Measurements from ENCODE around the gene MDM4.
"Not testable (repeated sequence)": the region's sequence is repeated elsewhere in the genome, so short reads cannot be mapped to it uniquely, and the experiment has no call there.

The MDM4 gene

DNA sequence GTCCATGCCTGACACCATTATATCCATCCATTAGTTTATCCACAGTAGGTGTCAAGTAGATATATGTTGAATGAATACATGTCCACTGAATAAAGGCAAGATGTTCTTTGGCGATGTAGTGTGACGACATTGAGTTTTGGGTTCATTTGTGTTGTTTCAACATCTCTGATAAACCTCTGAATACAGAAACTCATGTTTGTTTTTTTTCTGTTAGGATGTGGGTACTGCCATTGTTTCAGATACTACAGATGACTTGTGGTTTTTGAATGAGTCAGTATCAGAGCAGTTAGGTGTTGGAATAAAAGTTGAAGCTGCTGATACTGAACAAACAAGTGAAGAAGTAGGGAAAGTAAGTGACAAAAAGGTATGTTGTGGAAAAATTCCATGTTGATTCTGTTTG is 28.1 kb downstream of the MDM4 start:
- H3K4me3 Mint-ChIP-seq: peak overlapping the region; percentile 24
- CTCF ChIA-PET: interaction anchor here (0.9 to 2.4 kb wide), 5 partner anchors 19 to 263 kb away, joined by 3 to 14 read pairs (median 7); partner anchors contain the start of gene MDM4
- H3K27me3 Mint-ChIP-seq: no peaks in the 10 kb centered on the region
- H3K9me3 Mint-ChIP-seq: peaks cover 1% of the 10 kb centered on the region
- H3K4me1 Mint-ChIP-seq: peaks cover 59% of the 10 kb centered on the region
- H3K36me3 Mint-ChIP-seq: peaks cover 92% of the 10 kb centered on the region
- DNase-seq: no peak
- peak overlapping the region; percentile 92 for H3K27ac Mint-ChIP-seq

DNA sequence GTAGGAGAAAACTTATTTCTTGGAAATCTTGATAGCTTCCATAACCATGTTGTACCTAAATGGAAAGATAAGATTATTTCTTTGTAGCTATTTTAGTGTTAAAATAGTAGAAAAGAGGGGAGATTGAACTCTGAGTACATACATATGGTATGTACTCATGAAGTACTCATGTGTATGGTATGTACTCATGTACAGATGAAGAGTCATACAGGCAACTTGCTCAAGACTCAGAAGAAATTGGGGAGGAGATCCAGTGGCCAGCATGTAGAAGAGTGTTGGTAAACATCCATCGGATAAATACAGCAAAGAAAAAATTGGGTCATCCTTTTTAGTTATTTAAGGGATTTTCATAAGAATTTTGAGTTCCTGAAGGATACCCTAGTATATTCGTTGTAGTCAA is 29.0 kb downstream of the MDM4 start:
- no peaks in the 10 kb centered on the region for H3K27me3 Mint-ChIP-seq
- H3K4me3 Mint-ChIP-seq: peak overlapping the region; percentile 44
- H3K9me3 Mint-ChIP-seq: peaks cover 1% of the 10 kb centered on the region
- H3K27ac Mint-ChIP-seq: peak overlapping the region; percentile 92
- H3K4me1 Mint-ChIP-seq: peaks cover 59% of the 10 kb centered on the region
- peaks cover 93% of the 10 kb centered on the region for H3K36me3 Mint-ChIP-seq
- CTCF ChIA-PET: interaction anchor here (0.9 to 2.4 kb wide), 7 partner anchors 18 to 262 kb away, joined by 3 to 14 read pairs (median 6); partner anchors contain the start of gene MDM4
- no peak for DNase-seq

DNA sequence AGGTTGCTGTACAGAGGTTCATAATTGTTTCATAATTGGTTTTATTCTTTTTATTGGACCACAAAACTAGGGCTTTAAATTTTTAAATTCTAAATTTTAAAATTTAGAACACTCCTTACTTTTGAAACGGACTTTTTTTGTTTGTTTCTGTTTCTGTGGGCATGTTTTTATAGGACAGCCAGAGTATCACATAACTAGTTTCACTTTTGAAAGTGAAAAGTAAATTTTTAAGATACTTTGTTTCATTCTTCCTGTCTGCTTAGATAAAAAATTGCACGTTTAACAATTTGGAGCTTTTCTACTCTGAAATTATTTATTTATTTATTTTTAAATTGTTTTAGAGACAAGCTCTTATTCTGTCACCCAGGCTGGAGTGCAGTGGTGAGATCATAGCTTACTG is 29.7 kb downstream of the MDM4 start:
- no peak for DNase-seq
- Mint-ChIP-seq H3K4me3 (peak overlapping the region; percentile 44), H3K9me3 (peaks cover 1% of the 10 kb centered on the region), H3K27ac (peak overlapping the region; percentile 92), H3K4me1 (peaks cover 59% of the 10 kb centered on the region), H3K36me3 (peaks cover 91% of the 10 kb centered on the region), H3K27me3 (no peaks in the 10 kb centered on the region)
- CTCF ChIA-PET: interaction anchor here (0.7 to 2.4 kb wide), 7 partner anchors 19 to 261 kb away, joined by 3 to 14 read pairs (median 6); partner anchors contain the start of gene MDM4

DNA sequence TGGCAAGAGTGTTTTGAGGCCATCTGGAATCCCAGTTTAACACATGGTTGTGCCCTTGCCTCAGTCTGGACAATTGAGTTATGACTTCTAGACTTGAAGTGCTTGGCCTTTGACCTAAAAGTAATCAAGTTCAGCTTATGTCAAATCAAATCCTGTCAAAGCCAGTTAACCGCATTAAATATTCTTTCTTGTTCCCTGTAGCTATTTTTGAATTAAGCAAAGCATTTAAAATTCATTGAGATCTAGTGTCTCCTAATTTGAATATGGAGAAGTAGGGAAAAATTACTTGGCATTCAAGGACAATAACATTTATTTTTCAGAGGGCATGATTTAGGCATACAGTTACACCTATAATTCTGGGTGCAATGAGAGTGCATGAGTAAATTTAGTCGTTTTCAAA is 32.1 kb downstream of the MDM4 start:
- CTCF ChIA-PET: interaction anchor here (0.9 to 1.3 kb wide), 2 partner anchors 32 to 259 kb away, joined by 3 to 4 read pairs; partner anchors contain the start of gene MDM4
- Mint-ChIP-seq H3K4me3 (no peak overlapping the region), H3K9me3 (peaks cover under 1% of the 10 kb centered on the region), H3K4me1 (peaks cover 40% of the 10 kb centered on the region), H3K36me3 (peaks cover 83% of the 10 kb centered on the region), H3K27ac (no peak overlapping the region), H3K27me3 (no peaks in the 10 kb centered on the region)
- DNase-seq: no peak

DNA sequence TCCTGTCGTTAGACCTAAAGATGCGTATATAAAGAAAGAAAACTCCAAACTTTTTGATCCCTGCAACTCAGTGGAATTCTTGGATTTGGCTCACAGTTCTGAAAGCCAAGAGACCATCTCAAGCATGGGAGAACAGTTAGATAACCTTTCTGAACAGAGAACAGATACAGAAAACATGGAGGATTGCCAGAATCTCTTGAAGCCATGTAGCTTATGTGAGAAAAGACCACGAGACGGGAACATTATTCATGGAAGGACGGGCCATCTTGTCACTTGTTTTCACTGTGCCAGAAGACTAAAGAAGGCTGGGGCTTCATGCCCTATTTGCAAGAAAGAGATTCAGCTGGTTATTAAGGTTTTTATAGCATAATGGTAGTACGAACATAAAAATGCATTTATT is 33.1 kb downstream of the MDM4 start:
- Mint-ChIP-seq H3K9me3 (no peaks in the 10 kb centered on the region), H3K4me3 (no peak overlapping the region), H3K27me3 (no peaks in the 10 kb centered on the region), H3K36me3 (peaks cover 82% of the 10 kb centered on the region), H3K27ac (peak overlapping the region; percentile 24), H3K4me1 (peaks cover 36% of the 10 kb centered on the region)
- DNase-seq: no peak
- CTCF ChIA-PET: interaction anchor here (0.9 to 1.3 kb wide), 2 partner anchors 33 to 258 kb away, joined by 3 to 4 read pairs; partner anchors contain the start of gene MDM4

DNA sequence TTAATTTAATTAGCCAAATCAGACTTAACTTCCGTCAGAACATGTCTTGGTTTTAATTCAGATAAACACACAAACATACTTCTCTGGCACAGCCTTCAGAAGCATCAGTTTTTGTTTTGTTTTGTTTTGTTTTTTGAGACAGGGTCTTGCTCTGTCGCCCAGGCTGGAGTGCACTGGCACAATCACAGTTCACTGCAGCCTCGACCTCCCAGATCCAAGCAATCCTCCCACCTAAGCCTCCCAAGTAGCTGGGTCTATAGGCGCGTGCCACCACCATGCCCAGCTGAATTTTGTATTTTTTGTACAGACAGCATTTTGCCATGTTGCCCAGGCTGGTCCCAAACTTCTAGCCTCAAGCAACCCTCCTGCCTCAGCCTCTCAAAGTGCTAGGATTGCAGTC is 34.7 kb downstream of the MDM4 start:
- no peaks in the 10 kb centered on the region for H3K27me3 Mint-ChIP-seq
- H3K4me1 Mint-ChIP-seq: peaks cover 30% of the 10 kb centered on the region
- CTCF ChIA-PET: interaction anchor here (1.3 to 2.6 kb wide), 2 partner anchors 15 to 152 kb away, joined by 3 to 8 read pairs; no protein-coding TSS in a partner anchor
- no peak overlapping the region for H3K4me3 Mint-ChIP-seq
- H3K9me3 Mint-ChIP-seq: no peaks in the 10 kb centered on the region
- no peak overlapping the region for H3K27ac Mint-ChIP-seq
- peaks cover 70% of the 10 kb centered on the region for H3K36me3 Mint-ChIP-seq
- DNase-seq: no peak

DNA sequence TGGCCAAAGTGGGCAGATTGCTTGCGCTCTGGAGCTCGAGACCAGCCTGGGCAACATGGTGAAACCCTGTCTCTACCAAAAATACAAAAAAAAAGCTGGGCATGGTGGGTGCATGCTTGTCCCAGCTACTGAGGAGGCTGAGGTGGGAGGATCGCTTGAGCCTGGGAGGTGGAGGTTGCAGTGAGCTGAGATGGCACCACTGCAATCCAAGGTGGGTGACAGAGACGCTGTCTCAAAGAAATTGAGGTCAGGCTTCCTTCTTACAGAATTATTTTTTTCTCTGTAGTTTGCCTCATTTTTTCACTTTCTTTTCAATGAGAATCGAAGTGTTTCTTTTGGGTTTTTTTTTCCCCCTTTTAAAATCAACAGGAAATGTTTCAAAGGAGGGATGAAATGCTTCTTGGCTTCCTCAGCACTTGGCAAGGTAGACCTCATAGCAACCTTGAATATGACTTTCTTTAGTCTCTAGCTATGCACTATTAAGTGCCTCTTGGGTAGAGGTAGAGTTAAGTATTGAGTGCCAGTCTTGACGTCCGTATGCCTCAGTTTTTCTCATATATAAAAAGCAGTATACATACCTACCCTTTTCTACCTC is 40.3 kb downstream of the MDM4 start:
- peaks cover 41% of the 10 kb centered on the region for H3K4me1 Mint-ChIP-seq
- H3K4me3 Mint-ChIP-seq: no peak overlapping the region
- peak overlapping the region; percentile 92 for H3K27ac Mint-ChIP-seq
- peaks cover 48% of the 10 kb centered on the region for H3K36me3 Mint-ChIP-seq
- no peaks in the 10 kb centered on the region for H3K27me3 Mint-ChIP-seq
- CTCF ChIA-PET: interaction anchor here (0.9 to 3.0 kb wide), 4 partner anchors 9 to 207 kb away, joined by 3 to 17 read pairs (median 4); no protein-coding TSS in a partner anchor
- H3K9me3 Mint-ChIP-seq: no peaks in the 10 kb centered on the region
- peak; percentile 34 for DNase-seq

DNA sequence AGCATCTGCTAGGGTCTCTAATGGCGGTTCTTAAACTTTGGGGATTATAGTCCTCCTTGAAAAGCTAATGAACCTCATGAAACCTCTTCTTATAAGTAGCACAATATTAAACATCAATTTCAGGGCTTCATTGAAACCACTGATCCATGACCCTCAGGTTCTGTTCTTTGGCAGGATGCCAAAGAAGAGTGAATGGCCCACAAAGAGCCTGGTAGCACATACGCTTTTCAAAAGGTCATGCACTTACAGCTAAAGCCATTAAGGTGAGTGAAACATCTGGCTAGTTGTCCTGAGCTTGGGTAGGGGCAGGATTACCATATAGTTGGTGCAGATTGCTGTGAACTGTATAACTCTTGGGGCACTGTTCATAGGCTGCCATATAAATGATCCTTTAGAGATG is 42.3 kb downstream of the MDM4 start:
- no peak for DNase-seq
- H3K27ac Mint-ChIP-seq: no peak overlapping the region
- H3K27me3 Mint-ChIP-seq: no peaks in the 10 kb centered on the region
- peaks cover 47% of the 10 kb centered on the region for H3K36me3 Mint-ChIP-seq
- peaks cover 54% of the 10 kb centered on the region for H3K4me1 Mint-ChIP-seq
- H3K9me3 Mint-ChIP-seq: no peaks in the 10 kb centered on the region
- CTCF ChIA-PET: interaction anchor here (0.7 to 3.0 kb wide), 2 partner anchors 20 to 205 kb away, joined by 3 to 17 read pairs; no protein-coding TSS in a partner anchor
- no peak overlapping the region for H3K4me3 Mint-ChIP-seq

DNA sequence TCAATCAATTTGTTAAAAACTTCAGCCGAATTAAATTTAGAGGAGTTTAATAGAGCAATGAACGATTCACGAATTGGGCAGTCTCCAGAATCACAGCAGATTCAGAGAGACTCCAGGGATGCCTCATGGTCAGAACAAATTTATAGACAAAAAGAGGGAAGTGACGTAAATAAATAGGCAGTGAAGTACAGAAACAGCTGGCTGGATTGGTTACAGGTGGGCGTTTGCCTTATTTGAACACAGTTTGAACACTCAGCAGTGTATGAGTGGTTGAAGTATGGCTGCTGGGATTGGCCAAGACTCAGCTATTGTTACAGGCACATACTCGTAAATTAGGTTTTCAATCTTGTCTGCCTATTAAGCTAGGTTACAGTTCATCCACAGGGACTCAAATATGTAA is 43.8 kb downstream of the MDM4 start:
- Mint-ChIP-seq H3K36me3 (peaks cover 44% of the 10 kb centered on the region), H3K4me1 (peaks cover 62% of the 10 kb centered on the region)
- CTCF ChIA-PET: interaction anchor here (1.3 to 1.6 kb wide), 2 partner anchors 204 to 247 kb away, joined by 3 to 5 read pairs; no protein-coding TSS in a partner anchor
- not testable (repeated sequence) for H3K27me3 Mint-ChIP-seq, H3K4me3 Mint-ChIP-seq, H3K9me3 Mint-ChIP-seq, H3K27ac Mint-ChIP-seq, DNase-seq

DNA sequence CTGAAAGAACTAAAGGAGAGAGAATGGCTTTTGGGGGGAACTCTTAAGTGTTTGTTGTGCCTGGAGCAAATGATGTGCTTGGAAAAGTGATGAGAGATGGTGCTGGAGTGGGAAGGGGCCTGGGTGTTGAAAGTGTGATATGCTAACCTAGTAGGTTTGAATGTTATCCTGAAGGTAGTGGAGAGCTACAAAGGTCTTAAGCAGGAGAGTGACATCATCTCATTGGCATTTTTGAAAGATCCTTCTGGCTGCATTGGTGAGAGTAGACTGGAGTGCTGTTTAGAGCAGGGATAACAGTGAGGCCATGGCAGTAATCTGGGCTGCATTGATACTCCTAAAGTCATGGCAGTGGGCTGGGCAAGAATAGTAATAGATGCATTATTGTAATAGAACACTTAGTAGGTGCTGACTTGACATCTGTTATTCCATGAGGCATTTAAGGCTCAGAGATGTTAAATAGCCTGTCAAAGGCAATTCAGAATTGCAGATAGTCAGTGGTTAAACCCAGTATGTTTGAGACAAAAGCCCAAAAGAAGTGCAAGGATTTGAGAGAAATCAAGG is 44.5 kb downstream of the MDM4 start:
- Mint-ChIP-seq H3K27ac (no peak overlapping the region), H3K9me3 (no peaks in the 10 kb centered on the region), H3K4me3 (no peak overlapping the region), H3K4me1 (peaks cover 65% of the 10 kb centered on the region), H3K36me3 (peaks cover 44% of the 10 kb centered on the region), H3K27me3 (no peaks in the 10 kb centered on the region)
- CTCF ChIA-PET: interaction anchor here (1.2 to 1.6 kb wide), 3 partner anchors 204 to 246 kb away, joined by 3 to 5 read pairs (median 3); no protein-coding TSS in a partner anchor
- DNase-seq: no peak

DNA sequence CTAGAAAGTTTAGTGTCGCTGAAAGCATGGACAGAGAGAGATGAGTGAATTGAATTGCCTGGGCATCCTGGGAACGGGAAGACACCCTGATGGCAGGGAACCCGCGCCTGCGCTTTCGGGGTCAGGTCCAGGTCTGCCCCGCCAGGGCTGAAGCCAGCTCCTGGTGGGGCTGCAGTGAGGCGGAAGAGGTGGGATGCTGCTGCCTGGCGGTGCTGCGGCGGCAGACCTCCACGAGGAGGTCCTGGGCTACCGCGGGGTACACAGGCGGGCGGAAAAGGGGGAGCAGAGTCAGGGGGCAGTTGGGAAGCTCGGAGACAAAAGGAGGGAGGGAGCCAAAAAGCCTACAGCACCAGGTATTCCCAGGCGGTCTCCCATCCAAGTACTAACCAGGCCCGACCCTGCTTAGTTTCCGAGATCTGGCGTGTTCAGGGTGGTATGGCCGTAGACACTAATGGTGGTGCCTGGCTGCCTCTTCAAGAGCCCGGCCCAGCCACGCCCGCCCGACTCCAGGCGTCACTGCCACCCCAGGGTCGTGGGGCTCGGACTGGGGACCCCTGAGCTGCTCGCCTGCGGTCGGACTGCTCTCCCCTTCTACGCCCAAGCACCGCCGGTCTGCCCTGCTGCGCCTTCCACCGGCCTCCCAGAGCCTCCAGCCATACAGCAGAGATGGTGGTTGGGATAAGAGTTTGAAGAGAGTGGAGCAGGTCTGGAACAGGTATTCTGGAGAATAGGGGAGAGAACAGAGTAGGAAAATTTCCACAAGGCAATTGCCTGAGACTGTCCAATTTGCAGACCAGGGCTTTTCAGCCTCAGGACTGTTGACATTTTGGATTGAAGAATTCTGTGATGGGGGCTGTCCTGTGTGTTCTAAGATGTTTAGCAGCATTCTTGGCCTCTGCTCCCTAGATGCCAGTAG is 46.1 kb downstream of the MDM4 start:
- CTCF ChIA-PET: interaction anchor here (1.2 to 2.1 kb wide), 3 partner anchors 201 to 245 kb away, joined by 3 to 20 read pairs (median 4); no protein-coding TSS in a partner anchor
- no peak for DNase-seq
- Mint-ChIP-seq H3K36me3 (peaks cover 37% of the 10 kb centered on the region), H3K9me3 (no peaks in the 10 kb centered on the region), H3K27me3 (no peaks in the 10 kb centered on the region), H3K27ac (no peak overlapping the region), H3K4me1 (peaks cover 65% of the 10 kb centered on the region), H3K4me3 (no peak overlapping the region)

DNA sequence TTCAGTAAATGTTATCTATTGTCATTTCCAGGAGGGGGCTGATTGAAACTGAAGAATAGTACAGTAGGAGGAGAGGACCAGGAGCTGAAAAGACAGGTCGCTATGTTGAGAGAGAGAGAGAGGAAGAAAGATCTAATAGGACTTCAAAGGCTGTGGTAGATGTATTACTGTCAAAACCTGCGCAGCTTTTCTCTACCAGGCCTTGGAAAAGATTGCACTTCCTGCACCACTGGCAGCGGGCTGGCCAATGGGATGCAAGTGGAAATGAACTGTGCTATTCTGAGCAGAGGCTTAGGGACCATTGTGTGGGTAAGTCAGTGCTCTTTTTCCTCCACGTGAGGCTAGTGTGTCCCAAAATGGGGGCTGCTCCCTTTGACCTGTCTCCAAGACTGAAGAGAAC is 47.1 kb downstream of the MDM4 start:
- H3K36me3 Mint-ChIP-seq: peaks cover 43% of the 10 kb centered on the region
- peak overlapping the region; percentile 81 for H3K27ac Mint-ChIP-seq
- CTCF ChIA-PET: interaction anchor here (0.9 to 2.1 kb wide), 5 partner anchors 19 to 244 kb away, joined by 3 to 20 read pairs (median 3); no protein-coding TSS in a partner anchor
- no peaks in the 10 kb centered on the region for H3K9me3 Mint-ChIP-seq
- DNase-seq: peak; percentile 43
- H3K27me3 Mint-ChIP-seq: no peaks in the 10 kb centered on the region
- peaks cover 68% of the 10 kb centered on the region for H3K4me1 Mint-ChIP-seq
- no peak overlapping the region for H3K4me3 Mint-ChIP-seq

DNA sequence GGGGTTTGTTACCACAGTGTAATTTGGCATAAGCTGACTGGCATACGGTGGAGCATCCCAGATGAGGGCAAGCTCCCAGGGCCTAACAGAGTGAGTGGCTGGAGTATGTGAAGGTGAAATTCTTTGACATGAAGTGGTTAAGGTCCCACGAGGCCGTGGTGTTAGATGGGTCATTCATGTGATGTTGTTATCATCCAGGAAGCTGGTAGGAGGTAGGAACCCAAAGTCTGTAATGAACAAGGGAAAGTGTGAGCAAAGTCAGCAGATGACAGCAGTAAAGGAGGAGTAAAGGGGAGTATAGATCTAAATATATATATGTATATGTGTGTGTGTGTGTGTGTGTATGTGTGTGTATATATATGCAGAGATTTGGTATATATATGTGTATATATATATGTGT is 47.6 kb downstream of the MDM4 start:
- DNase-seq: no peak
- peaks cover 73% of the 10 kb centered on the region for H3K4me1 Mint-ChIP-seq

More for the DNA sequence above, 47.6 kb downstream of the MDM4 start:
- Mint-ChIP-seq H3K27me3 (no peaks in the 10 kb centered on the region), H3K36me3 (peaks cover 45% of the 10 kb centered on the region), H3K27ac (peak overlapping the region; percentile 81), H3K9me3 (no peaks in the 10 kb centered on the region), H3K4me3 (no peak overlapping the region)
- CTCF ChIA-PET: interaction anchor here (0.9 to 2.1 kb wide), 6 partner anchors 19 to 243 kb away, joined by 3 to 20 read pairs (median 3); partner anchors contain the start of gene MDM4

Measured in activated naive CD4-positive, alpha-beta T cell treated with anti-CD3 and anti-CD28 coated beads, Interleukin-2, amount 10 ng/mL, durations not matched to agents 7 days and 5 days (primary cell).